ENCODE results near the gene GHR.

DNA sequence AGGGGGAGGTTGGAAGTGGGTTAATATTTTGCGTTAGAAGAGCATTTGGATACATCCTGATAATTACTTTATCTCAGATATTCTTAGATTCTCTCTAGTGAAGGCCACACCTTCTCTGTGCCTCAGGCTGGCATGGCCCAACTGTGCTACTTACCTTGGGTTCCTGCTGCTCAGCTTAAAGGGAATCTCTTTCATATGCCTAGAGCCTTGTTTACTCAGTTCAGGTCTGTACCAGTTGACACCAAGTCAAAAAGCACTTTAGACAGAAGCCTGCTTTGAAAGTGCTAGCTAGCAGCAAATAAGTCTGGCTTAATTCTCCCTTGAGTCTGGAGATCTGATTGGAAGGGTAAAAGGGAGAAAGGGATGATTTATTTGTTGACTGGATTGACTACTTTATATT lies 74.8 kb downstream of the GHR start:
- TF ChIP-seq POLR2A (IDR thresholded peaks at IDR 0.05; ENCODE audit: low read depth, low read length) (no peak), EZH2 (IDR thresholded peaks at IDR 0.05; ENCODE audit: borderline replicate concordance, low read depth, low read length, severe bottlenecking) (no peak), POLR2AphosphoS5 (IDR thresholded peaks at IDR 0.05; ENCODE audit: insufficient read depth, low read depth, low read length) (no peak)
- TF ChIP-seq, protein P1, sequence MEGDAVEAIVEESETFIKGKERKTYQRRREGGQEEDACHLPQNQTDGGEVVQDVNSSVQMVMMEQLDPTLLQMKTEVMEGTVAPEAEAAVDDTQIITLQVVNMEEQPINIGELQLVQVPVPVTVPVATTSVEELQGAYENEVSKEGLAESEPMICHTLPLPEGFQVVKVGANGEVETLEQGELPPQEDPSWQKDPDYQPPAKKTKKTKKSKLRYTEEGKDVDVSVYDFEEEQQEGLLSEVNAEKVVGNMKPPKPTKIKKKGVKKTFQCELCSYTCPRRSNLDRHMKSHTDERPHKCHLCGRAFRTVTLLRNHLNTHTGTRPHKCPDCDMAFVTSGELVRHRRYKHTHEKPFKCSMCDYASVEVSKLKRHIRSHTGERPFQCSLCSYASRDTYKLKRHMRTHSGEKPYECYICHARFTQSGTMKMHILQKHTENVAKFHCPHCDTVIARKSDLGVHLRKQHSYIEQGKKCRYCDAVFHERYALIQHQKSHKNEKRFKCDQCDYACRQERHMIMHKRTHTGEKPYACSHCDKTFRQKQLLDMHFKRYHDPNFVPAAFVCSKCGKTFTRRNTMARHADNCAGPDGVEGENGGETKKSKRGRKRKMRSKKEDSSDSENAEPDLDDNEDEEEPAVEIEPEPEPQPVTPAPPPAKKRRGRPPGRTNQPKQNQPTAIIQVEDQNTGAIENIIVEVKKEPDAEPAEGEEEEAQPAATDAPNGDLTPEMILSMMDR (IDR thresholded peaks at IDR 0.05; ENCODE audit: extremely low read depth in 1 of 2, insufficient read depth in 1 of 2, low read depth in 1 of 2, low read length in 2 of 2): no peak
